Kidney epithelial cell (primary cell): Measurements from ENCODE around the gene UTS2R. TPM values are rescaled to one million over a fixed set of nuclear protein-coding genes. Genes with fewer than 3 reads are reported as not detected.
A peak's percentile ranks its signal among the peaks of the same experiment; 100 is the strongest.

Experiments
- DNase-seq: peaks from one replicate; pipeline ENCODE4 v3.0.0-alpha.2; 2010; ENCODE audit warnings: low read depth
- H3K27me3 ChIP-seq: 2 replicates; pipeline ENCODE4 v1.6.0; 2011; ENCODE audit warnings: low read length; ENCODE audit not compliant: control insufficient read depth, insufficient read depth
- H3K36me3 ChIP-seq: 2 replicates; pipeline ENCODE4 v1.5.1; 2011; ENCODE audit warnings: low read length; ENCODE audit not compliant: control insufficient read depth, insufficient read depth
- H3K4me3 ChIP-seq: 2 replicates; pipeline ENCODE4 v1.5.1; 2011; ENCODE audit warnings: low read depth, mild to moderate bottlenecking, control low read depth, low read length
- total RNA-seq: library from RNA; depleted of rRNA; stranded (reverse); fragments of >200 nt; gene quantifications from 2 replicates; pipeline ENCODE4 v1.2.3, GENCODE V29; 2015
- TF ChIP-seq, protein P1 (sequence below): IDR thresholded peaks from 2 replicates; pipeline ENCODE4 v1.5.1; 2011; ENCODE audit warnings: mild to moderate bottlenecking, moderate library complexity, low read length, control low read depth, inconsistent platforms; ENCODE audit not compliant: insufficient read depth, poor library complexity, severe bottlenecking

The UTS2R gene
- total RNA-seq, 1 donor from 2014 or later, result not detected

DNA sequence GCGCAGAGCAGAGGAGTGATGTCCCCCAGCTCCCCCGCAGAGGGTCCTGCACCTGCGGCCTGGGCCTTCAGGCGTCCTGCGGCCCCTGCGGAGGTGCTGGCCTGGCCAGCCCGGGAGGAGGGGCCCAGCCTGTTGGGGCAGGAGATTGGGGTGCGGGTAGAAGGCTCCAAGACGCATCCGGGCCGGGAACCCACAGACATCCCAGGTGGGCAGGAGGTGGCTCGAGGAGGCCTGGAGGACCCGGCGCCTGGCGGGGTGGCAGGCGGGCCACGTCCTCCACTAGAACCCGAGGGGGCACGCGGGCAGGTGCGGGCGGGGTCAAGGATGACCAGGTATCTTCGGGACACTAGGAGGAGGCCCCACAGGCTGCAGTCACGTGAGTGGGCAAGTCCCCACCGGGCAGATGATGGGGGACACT lies 37.4 kb upstream of the UTS2R start:
- Histone ChIP-seq H3K27me3 (peaks cover 19% of the 10 kb centered on the region), H3K36me3 (no peaks in the 10 kb centered on the region), H3K4me3 (no peak overlapping the region)
- no peak for DNase-seq
- TF ChIP-seq, protein P1, sequence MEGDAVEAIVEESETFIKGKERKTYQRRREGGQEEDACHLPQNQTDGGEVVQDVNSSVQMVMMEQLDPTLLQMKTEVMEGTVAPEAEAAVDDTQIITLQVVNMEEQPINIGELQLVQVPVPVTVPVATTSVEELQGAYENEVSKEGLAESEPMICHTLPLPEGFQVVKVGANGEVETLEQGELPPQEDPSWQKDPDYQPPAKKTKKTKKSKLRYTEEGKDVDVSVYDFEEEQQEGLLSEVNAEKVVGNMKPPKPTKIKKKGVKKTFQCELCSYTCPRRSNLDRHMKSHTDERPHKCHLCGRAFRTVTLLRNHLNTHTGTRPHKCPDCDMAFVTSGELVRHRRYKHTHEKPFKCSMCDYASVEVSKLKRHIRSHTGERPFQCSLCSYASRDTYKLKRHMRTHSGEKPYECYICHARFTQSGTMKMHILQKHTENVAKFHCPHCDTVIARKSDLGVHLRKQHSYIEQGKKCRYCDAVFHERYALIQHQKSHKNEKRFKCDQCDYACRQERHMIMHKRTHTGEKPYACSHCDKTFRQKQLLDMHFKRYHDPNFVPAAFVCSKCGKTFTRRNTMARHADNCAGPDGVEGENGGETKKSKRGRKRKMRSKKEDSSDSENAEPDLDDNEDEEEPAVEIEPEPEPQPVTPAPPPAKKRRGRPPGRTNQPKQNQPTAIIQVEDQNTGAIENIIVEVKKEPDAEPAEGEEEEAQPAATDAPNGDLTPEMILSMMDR, result no peak

DNA sequence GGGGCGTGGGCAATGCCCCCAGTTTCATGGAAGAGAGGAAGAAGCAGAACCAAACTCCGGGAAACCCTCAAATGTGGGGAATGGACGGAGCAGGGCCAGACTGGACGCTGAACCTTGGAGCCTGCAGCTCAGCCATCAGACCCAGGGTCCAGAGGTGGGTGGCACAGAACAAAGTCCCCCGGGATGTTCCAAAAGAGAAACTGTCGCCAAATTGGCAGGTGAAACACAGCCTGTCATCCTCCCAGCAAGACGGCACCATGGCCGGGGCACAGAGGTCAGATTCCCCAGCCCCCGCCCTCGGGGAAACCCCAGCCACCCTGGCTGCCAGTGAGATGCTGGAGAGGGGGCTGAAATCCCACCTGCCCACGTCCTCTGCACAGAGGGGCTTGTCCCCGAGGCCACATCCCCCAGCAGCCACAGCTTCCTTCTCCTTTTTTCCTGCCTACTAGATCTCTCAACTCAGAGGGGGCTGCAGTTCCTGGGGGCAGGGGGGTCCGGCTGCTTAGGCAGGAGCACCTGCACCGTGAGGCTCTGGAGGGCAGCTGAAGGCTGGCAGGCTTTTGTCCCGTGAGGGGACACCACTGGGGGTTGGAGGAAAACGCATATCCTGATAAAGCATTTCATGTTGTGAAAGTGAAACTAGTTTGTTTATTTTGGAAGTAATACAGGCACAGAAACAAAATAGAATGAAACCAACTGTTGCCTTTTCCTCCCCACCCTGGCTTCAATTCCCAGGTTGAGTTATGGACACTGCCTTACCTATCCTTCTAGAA lies 36.8 kb upstream of the UTS2R start:
- TF ChIP-seq, protein P1, result no peak
- Histone ChIP-seq H3K4me3 (no peak overlapping the region), H3K36me3 (no peaks in the 10 kb centered on the region), H3K27me3 (peaks cover 19% of the 10 kb centered on the region)
- DNase-seq, result no peak

DNA sequence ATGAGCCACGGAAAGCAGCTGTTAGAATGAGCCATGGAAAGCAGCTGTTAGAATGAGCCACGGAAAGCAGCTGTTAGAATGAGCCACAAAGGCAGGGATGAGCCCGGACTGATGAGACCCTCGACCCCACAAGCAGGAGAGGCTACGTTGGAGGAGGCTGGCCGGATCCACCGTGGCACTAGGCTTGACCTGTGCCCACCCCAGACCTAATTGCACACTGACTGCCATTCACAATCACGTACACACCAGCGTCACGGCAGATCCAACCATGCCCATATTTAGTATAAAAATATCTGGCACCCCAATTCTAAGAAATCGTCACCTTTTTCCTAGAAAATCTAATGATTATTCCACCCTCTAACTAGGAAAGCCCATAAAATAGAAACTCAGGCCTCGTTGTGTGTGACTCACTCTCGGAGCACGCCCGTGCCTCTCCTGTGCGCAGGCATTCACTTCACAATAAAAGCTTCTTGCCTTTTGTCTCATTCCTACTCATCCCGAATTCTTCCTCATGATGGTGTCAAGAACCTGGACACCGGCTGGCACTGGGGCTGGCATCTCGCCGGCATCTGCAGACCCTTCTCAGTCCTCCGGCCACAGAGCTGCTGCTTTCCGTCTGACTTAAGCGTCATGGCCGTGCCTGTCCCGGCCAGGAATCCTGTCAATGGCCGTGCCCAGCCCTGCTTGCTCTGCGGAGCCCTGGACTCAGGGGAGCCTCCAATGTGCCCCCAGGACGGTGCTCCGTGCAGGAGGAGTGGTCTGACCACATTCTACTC lies 32.5 kb upstream of the UTS2R start:
- TF ChIP-seq, protein P1, result no peak
- peak; percentile 31 for DNase-seq
- no peaks in the 10 kb centered on the region for H3K36me3 ChIP-seq

DNA sequence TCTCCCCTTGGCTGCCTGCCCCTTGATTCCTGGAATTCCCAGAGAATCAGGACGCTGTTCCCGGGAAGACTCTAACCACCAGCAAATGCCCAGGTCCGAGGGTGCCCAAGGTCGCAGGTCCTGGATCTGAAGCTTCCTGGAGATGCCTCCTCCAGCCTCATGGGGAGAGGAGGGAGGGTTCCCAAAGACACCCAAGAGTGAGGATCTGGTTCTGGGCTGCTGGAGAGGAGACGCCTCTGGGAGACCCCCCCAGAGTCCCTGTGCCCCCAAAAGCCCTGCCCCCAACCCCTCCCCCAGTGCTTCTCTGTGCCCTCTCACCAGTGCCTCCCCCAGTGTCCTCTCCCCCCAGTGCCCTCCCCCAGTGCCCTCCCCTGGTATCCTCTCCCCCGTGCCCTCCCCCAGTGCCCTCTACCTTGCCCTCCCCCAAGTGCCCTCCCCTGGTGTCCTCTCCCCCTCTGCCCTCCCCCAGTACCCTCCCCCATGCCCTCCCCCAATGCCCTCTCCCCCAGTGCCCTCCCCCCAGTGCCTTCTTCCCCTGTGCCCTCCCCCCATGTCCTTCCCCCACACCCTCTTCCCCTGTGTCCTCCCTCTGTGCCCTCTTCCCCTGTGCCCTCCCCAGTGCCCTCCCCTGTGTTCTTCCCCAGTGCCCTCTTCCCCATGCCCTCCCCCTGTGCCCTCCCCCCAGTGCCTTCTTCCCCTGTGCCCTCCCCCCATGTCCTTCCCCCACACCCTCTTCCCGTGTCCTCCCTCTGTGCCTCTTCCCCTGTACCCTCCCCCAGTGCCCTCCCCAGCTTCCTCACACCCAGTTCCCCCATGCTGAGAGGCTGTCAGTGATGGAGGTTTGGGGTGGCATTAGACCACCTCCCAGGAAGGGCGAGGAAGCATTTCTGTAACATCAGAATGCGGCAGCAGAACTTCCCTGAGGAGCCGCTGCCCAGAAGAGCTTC lies 31.7 kb upstream of the UTS2R start:
- TF ChIP-seq, protein P1, result no peak
- Histone ChIP-seq H3K36me3 (no peaks in the 10 kb centered on the region), H3K27me3 (peaks cover 10% of the 10 kb centered on the region), H3K4me3 (no peak overlapping the region)
- DNase-seq, result no peak

More for the DNA sequence above, 32.5 kb upstream of the UTS2R start:
- Histone ChIP-seq H3K4me3 (no peak overlapping the region), H3K27me3 (peaks cover 13% of the 10 kb centered on the region)

DNA sequence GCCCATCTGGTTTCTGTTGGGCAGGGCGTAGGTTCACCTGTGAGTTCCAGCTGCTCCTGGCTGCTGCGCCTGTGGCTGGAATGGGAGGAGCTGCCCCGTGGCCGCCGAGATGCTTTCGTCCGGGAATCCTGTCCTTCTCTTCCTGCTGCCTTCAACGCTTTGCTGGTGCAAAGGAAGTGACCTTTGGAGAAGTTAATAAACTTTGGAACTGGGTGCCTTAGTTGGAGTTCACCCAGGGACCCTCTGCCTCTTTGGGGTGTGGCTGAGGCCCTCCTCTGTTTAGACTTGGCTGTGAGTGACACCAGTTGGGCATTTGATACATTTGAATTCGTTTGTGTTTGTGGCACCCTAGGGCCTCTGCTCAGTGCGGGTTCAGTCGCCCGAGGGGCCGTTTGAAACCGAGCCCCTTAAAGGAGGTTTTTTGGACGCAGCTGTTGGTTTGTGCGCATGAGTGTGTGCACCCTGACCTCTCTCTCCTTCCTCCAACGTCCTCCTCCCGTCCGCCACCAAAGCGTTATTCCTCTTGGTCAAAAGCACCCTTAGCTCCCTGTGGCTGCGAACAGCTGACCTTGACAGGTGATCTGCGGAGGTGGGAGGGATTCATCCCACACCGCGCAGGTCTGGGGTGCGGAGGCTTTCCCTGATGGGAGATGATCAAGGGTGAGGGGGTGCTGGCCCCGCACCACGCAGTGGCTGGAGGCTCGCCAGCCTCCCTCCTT lies 29.0 kb upstream of the UTS2R start:
- TF ChIP-seq, protein P1, result no peak
- Histone ChIP-seq H3K4me3 (no peak overlapping the region), H3K27me3 (peaks cover 10% of the 10 kb centered on the region), H3K36me3 (no peaks in the 10 kb centered on the region)
- DNase-seq, result no peak
